GM19328 (cell line): ENCODE results near the gene C1QTNF5.

Experiments used
- ATAC-seq: cut with Tn5 transposase; IDR thresholded peaks from one replicate; pipeline ENCODE4 v1.9.1; 2021; ENCODE audit warnings: mild to moderate bottlenecking, moderate library complexity; ENCODE audit not compliant: unreplicated experiment

The C1QTNF5 gene

GRCh38 chr11:119297938-119298337 is 42.7 kb downstream of the C1QTNF5 start:
- no peak for ATAC-seq

- ATAC-seq, result no peak
Measured at GRCh38 chr11:119295178-119295577, 45.5 kb downstream of the C1QTNF5 start.

GRCh38 chr11:119293461-119293860 is 47.2 kb downstream of the C1QTNF5 start:
- ATAC-seq, result no peak

GRCh38 chr11:119290894-119291497 is 49.7 kb downstream of the C1QTNF5 start:
- ATAC-seq, result no peak
